ENCODE results near the gene ETV2.
"Not testable (repeated sequence)": the region's sequence is repeated elsewhere in the genome, so short reads cannot be mapped to it uniquely, and the experiment has no call there.

Gene ETV2

GRCh38 chr19:35661995-35662340 is 20.4 kb downstream of the ETV2 start:
- no peak for DNase-seq

- DNase-seq = no peak
These were observed 22.4 kb downstream of the ETV2 start for GRCh38 chr19:35663981-35664380.

GRCh38 chr19:35665157-35665556 is 23.6 kb downstream of the ETV2 start:
- DNase-seq = no peak

- no peak for DNase-seq
These were observed 24.1 kb downstream of the ETV2 start for GRCh38 chr19:35665604-35666003.

- no peak for DNase-seq
These were observed 24.8 kb downstream of the ETV2 start, which contains the start of gene UPK1A for GRCh38 chr19:35666251-35666913. Gene UPK1A (plus strand): TSS chr19:35666517. CDS start chr19:35666813, 296 bp downstream.

GRCh38 chr19:35669566-35669965 is 28.0 kb downstream of the ETV2 start:
- no peak for DNase-seq

- no peak for DNase-seq
These were observed 28.4 kb downstream of the ETV2 start for GRCh38 chr19:35669974-35670373.

GRCh38 chr19:35670686-35671085 is 29.1 kb downstream of the ETV2 start:
- no peak for DNase-seq

GRCh38 chr19:35671818-35672217 is 30.3 kb downstream of the ETV2 start:
- DNase-seq = no peak

- no peak for DNase-seq
These were observed 31.7 kb downstream of the ETV2 start for GRCh38 chr19:35673121-35673804.

- no peak for DNase-seq
These were observed 34.1 kb downstream of the ETV2 start for GRCh38 chr19:35675589-35676140.

GRCh38 chr19:35689836-35690235 is 48.3 kb downstream of the ETV2 start:
- no peak for DNase-seq

- DNase-seq = not testable (repeated sequence)
These were observed 49.6 kb downstream of the ETV2 start for GRCh38 chr19:35691106-35691505.

GRCh38 chr19:35692010-35692409 is 50.5 kb downstream of the ETV2 start:
- no peak for DNase-seq

GRCh38 chr19:35693422-35693821 is 51.9 kb downstream of the ETV2 start:
- DNase-seq = no peak

GRCh38 chr19:35693835-35694599 is 52.5 kb downstream of the ETV2 start:
- peak; percentile 92 for DNase-seq

Data from MV-4-11 (cell line).